Heart left ventricle (tissue), 13 donors: Measurements from ENCODE around the gene HSPB6.

Experiments used
- CTCF ChIP-seq, 12 donors: fragments of 200-600 bp; sonication (generic) in 4 of 12; IDR thresholded peaks; one replicate each; pipeline versions ENCODE4 v1.5.0 to v1.8.0; 2018 to 2022; ENCODE audit warnings: antibody characterized with exemption in 12 of 12, mild to moderate bottlenecking in 5 of 12
- POLR2A ChIP-seq, 2 donors: fragments of 450-650 bp; IDR thresholded peaks; one replicate each; pipeline ENCODE4 v1.6.1; 2017; ENCODE audit warnings: antibody characterized with exemption in 2 of 2, mild to moderate bottlenecking in 2 of 2, moderate library complexity in 2 of 2
- donor health status: ischemic (EF 13 %, LVEDD 7.1; RV severe dilation, severe dysfunction).
- donor health status: DM: no; HTN: yes; CAD: no.
- donor health status: DM: no; HTN: no; CAD: no.
- donor health status: ischemic (EF 25% LVEDD 6.9; RV normal size, moderate dysfunction).
- donor health status: ischemic (EF 25% LVEDD 5.7; RV mildly dilated, moderate dysfunction).
- donor health status: ischemic (EF 35%, LVEDD 5.7; RV mildly dilated, moderate dysfunction).
- donor health status: nonischemic (EF 11% LVEDD 7.7; RV severe dilation, severe dysfunction).
- donor health status: DM: yes; HTN: yes; CAD: no.
- donor health status: PGD.
- donor health status: ischemic (EF 29% LVEDD 5.4; RV normal size, mild dysfunction).
- donor health status: nonischemic (EF 23%, LVEDD 6.1; RV moderate dilation, normal function).

GRCh38 chr19:35790981-35791813 is 34.4 kb upstream of the HSPB6 start:
- no peak for TF ChIP-seq CTCF (IDR thresholded peaks at IDR 0.05)
- TF ChIP-seq POLR2A (IDR thresholded peaks at IDR 0.05), result no peak
